ENCODE data around the gene ACADM. TPM values are rescaled to one million over a fixed set of nuclear protein-coding genes. Genes with fewer than 3 reads are reported as not detected.
A peak's percentile ranks its signal among the peaks of the same experiment; 100 is the strongest.

The ACADM gene
- total and polyA plus RNA-seq, 2 of the 13 experiments (the other 11 are each of a cell fraction or from before 2014, with no cell fraction given): 43.7 to 92.2 TPM

DNA sequence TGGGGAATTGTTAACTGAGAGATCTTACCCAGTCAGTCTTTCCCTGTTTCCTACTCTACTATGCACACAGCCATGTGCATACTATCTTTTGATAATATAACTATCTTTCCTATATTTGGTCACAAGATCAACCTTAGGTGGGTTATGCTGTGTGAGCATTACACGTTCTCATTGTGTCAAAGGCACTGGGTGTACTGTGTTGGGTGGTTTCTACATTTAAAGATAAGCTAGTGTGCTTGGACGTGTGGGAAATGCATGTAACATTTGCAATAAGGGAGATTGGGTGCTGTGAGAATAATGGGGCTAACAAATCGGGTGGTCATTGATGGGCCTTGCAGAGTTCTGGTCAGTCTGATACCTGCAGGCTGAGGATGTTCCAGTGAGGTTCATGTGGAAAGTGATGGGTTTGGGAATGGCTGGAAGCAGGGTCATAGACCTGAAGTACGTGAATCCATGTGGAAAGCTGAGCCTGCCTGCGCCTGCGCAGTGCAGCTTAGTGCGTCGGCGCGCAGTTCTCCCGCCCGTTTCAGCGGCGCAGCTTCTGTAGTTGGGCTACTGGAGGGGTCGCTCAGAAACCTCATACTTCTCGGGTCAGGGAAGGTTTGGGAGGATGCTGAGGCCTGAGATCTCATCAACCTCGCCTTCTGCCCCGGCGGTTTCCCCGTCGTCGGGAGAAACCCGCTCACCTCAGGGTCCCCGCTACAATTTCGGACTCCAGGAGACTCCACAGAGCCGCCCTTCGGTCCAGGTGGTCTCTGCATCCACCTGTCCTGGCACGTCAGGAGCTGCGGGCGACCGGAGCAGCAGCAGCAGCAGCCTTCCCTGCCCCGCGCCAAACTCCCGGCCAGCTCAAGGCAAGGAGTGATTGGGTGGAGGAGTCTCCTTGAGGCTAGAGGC, 72.1 kb downstream of the ACADM start, which contains the start of gene MSH4 (continued):
- no peak for TF ChIP-seq MLXIP (CRISPR knock-in tag; IDR thresholded peaks at IDR 0.05; ENCODE audit: borderline replicate concordance)
- TF ChIP-seq UBTF (CRISPR knock-in tag; IDR thresholded peaks at IDR 0.05): no peak
- TF ChIP-seq, protein P1, sequence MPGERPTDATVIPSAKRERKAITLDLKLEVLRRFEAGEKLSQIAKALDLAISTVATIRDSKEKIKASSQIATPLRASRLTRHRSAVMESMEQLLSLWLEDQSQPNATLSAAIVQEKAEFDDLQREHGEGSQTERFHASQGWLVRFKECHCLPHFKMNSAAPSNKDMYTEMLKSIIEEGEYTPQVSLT (CRISPR knock-in tag; IDR thresholded peaks at IDR 0.05; ENCODE audit: borderline replicate concordance, low read depth): no peak
- TF ChIP-seq ZNF556 (CRISPR knock-in tag; IDR thresholded peaks at IDR 0.05; ENCODE audit: borderline replicate concordance): no peak
- TF ChIP-seq MYC (CRISPR knock-in tag; IDR thresholded peaks at IDR 0.05; ENCODE audit: borderline replicate concordance): no peak
- TF ChIP-seq PCBP1 (IDR thresholded peaks at IDR 0.05; ENCODE audit: borderline replicate concordance, low read depth, low read length): 0 out of 2 replicates have a peak, but pooled peaks have one; percentile 62
- TF ChIP-seq, protein P2, sequence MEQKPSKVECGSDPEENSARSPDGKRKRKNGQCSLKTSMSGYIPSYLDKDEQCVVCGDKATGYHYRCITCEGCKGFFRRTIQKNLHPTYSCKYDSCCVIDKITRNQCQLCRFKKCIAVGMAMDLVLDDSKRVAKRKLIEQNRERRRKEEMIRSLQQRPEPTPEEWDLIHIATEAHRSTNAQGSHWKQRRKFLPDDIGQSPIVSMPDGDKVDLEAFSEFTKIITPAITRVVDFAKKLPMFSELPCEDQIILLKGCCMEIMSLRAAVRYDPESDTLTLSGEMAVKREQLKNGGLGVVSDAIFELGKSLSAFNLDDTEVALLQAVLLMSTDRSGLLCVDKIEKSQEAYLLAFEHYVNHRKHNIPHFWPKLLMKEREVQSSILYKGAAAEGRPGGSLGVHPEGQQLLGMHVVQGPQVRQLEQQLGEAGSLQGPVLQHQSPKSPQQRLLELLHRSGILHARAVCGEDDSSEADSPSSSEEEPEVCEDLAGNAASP (CRISPR knock-in tag; IDR thresholded peaks at IDR 0.05; ENCODE audit: borderline replicate concordance): no peak
- TF ChIP-seq, protein P3, sequence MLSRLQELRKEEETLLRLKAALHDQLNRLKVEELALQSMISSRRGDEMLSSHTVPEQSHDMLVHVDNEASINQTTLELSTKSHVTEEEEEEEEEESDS (CRISPR knock-in tag; IDR thresholded peaks at IDR 0.05; ENCODE audit: borderline replicate concordance): 0 out of 2 replicates have a peak, but pooled peaks have one; percentile 44
- no peak for TF ChIP-seq SPEN (CRISPR knock-in tag; IDR thresholded peaks at IDR 0.05; ENCODE audit: low read depth)
- TF ChIP-seq POLR2G (IDR thresholded peaks at IDR 0.05; ENCODE audit: low read depth, low read length): peak; percentile 84
- no peak for TF ChIP-seq NRL (CRISPR knock-in tag; IDR thresholded peaks at IDR 0.05; ENCODE audit: borderline replicate concordance)
- TF ChIP-seq HNF1B (CRISPR knock-in tag; IDR thresholded peaks at IDR 0.05): no peak
- no peak for TF ChIP-seq ZKSCAN1 (IDR thresholded peaks at IDR 0.05; ENCODE audit: low read length)
- TF ChIP-seq, protein P4, sequence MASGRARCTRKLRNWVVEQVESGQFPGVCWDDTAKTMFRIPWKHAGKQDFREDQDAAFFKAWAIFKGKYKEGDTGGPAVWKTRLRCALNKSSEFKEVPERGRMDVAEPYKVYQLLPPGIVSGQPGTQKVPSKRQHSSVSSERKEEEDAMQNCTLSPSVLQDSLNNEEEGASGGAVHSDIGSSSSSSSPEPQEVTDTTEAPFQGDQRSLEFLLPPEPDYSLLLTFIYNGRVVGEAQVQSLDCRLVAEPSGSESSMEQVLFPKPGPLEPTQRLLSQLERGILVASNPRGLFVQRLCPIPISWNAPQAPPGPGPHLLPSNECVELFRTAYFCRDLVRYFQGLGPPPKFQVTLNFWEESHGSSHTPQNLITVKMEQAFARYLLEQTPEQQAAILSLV (CRISPR knock-in tag; IDR thresholded peaks at IDR 0.05; ENCODE audit: borderline replicate concordance): no peak
